ENCODE data around the gene IL16. TPM values are rescaled to one million over a fixed set of nuclear protein-coding genes. Genes with fewer than 3 reads are reported as not detected.
A peak's percentile ranks its signal among the peaks of the same experiment; 100 is the strongest.

Gene IL16
- total RNA-seq, 2 donors from 2014 or later, result 87.1 to 104 TPM

GRCh38 chr15:81303244-81304225, 106.9 kb downstream of the IL16 start:
- no peaks in the 10 kb centered on the region for H3K27me3 Mint-ChIP-seq
- H3K4me3 Mint-ChIP-seq, result peak overlapping the region; percentile 100
- H3K36me3 Mint-ChIP-seq (ENCODE audit: low read depth), result peaks cover 19% of the 10 kb centered on the region
- peak overlapping the region; percentile 83 for H3K27ac Mint-ChIP-seq
- DNase-seq, result no peak
- ATAC-seq, result peak; percentile 71
- peaks cover 56% of the 10 kb centered on the region for H3K4me1 Mint-ChIP-seq
- no peaks in the 10 kb centered on the region for H3K9me3 ChIP-seq (ENCODE audit: control insufficient read depth, low read length, poor library complexity, severe bottlenecking)

- H3K9me3 ChIP-seq (ENCODE audit: control insufficient read depth, low read length, poor library complexity, severe bottlenecking), result no peaks in the 10 kb centered on the region
- Mint-ChIP-seq H3K36me3 (ENCODE audit: low read depth) (peaks cover 19% of the 10 kb centered on the region), H3K27ac (peak overlapping the region; percentile 83), H3K27me3 (no peaks in the 10 kb centered on the region), H3K4me1 (peaks cover 59% of the 10 kb centered on the region), H3K4me3 (peak overlapping the region; percentile 100)
- ATAC-seq (peak; percentile 21), DNase-seq (no peak)
Measured at GRCh38 chr15:81304226-81304625, 107.5 kb downstream of the IL16 start.

GRCh38 chr15:81308260-81308659, 111.6 kb downstream of the IL16 start:
- Mint-ChIP-seq H3K36me3 (ENCODE audit: low read depth) (peaks cover 2% of the 10 kb centered on the region), H3K4me3 (no peak overlapping the region), H3K27me3 (no peaks in the 10 kb centered on the region), H3K27ac (peak overlapping the region; percentile 85), H3K4me1 (peaks cover 60% of the 10 kb centered on the region)
- DNase-seq, result no peak
- no peak for ATAC-seq
- H3K9me3 ChIP-seq (ENCODE audit: control insufficient read depth, low read length, poor library complexity, severe bottlenecking), result no peaks in the 10 kb centered on the region

GRCh38 chr15:81309647-81310450, 113.2 kb downstream of the IL16 start:
- DNase-seq (no peak), ATAC-seq (no peak)
- no peaks in the 10 kb centered on the region for H3K27me3 Mint-ChIP-seq
- H3K4me3 Mint-ChIP-seq, result peak overlapping the region; percentile 6
- H3K4me1 Mint-ChIP-seq, result peaks cover 48% of the 10 kb centered on the region
- H3K36me3 Mint-ChIP-seq (ENCODE audit: low read depth), result no peaks in the 10 kb centered on the region
- peak overlapping the region; percentile 85 for H3K27ac Mint-ChIP-seq
- no peaks in the 10 kb centered on the region for H3K9me3 ChIP-seq (ENCODE audit: control insufficient read depth, low read length, poor library complexity, severe bottlenecking)

GRCh38 chr15:81310480-81310879, 113.8 kb downstream of the IL16 start:
- H3K4me1 Mint-ChIP-seq, result peaks cover 53% of the 10 kb centered on the region
- DNase-seq, result no peak
- no peaks in the 10 kb centered on the region for H3K36me3 Mint-ChIP-seq (ENCODE audit: low read depth)
- no peaks in the 10 kb centered on the region for H3K27me3 Mint-ChIP-seq
- no peak for ATAC-seq
- H3K9me3 ChIP-seq (ENCODE audit: control insufficient read depth, low read length, poor library complexity, severe bottlenecking), result no peaks in the 10 kb centered on the region
- peak overlapping the region; percentile 85 for H3K27ac Mint-ChIP-seq
- no peak overlapping the region for H3K4me3 Mint-ChIP-seq

- no peaks in the 10 kb centered on the region for H3K9me3 ChIP-seq (ENCODE audit: control insufficient read depth, low read length, poor library complexity, severe bottlenecking)
- ATAC-seq, result peak; percentile 66
- H3K4me3 Mint-ChIP-seq, result peak overlapping the region; percentile 19
- DNase-seq, result no peak
- H3K36me3 Mint-ChIP-seq (ENCODE audit: low read depth), result no peaks in the 10 kb centered on the region
- peak overlapping the region; percentile 85 for H3K27ac Mint-ChIP-seq
- peaks cover 51% of the 10 kb centered on the region for H3K4me1 Mint-ChIP-seq
- H3K27me3 Mint-ChIP-seq, result no peaks in the 10 kb centered on the region
Measured at GRCh38 chr15:81311752-81312464, 115.2 kb downstream of the IL16 start.

GRCh38 chr15:81312790-81313543, 116.3 kb downstream of the IL16 start:
- Mint-ChIP-seq H3K4me1 (peaks cover 51% of the 10 kb centered on the region), H3K27ac (peak overlapping the region; percentile 85), H3K27me3 (no peaks in the 10 kb centered on the region), H3K4me3 (no peak overlapping the region), H3K36me3 (ENCODE audit: low read depth) (no peaks in the 10 kb centered on the region)
- no peak for ATAC-seq
- no peaks in the 10 kb centered on the region for H3K9me3 ChIP-seq (ENCODE audit: control insufficient read depth, low read length, poor library complexity, severe bottlenecking)
- DNase-seq, result no peak

- Mint-ChIP-seq H3K4me3 (no peak overlapping the region), H3K4me1 (peaks cover 53% of the 10 kb centered on the region), H3K36me3 (ENCODE audit: low read depth) (peaks cover 2% of the 10 kb centered on the region), H3K27me3 (no peaks in the 10 kb centered on the region), H3K27ac (peak overlapping the region; percentile 85)
- ATAC-seq (no peak), DNase-seq (no peak)
- no peaks in the 10 kb centered on the region for H3K9me3 ChIP-seq (ENCODE audit: control insufficient read depth, low read length, poor library complexity, severe bottlenecking)
Measured at GRCh38 chr15:81313686-81314085, 117.0 kb downstream of the IL16 start.

GRCh38 chr15:81314378-81314777, 117.7 kb downstream of the IL16 start:
- DNase-seq (no peak), ATAC-seq (no peak)
- H3K4me3 Mint-ChIP-seq, result no peak overlapping the region
- H3K27me3 Mint-ChIP-seq, result no peaks in the 10 kb centered on the region
- H3K9me3 ChIP-seq (ENCODE audit: control insufficient read depth, low read length, poor library complexity, severe bottlenecking), result no peaks in the 10 kb centered on the region
- peaks cover 48% of the 10 kb centered on the region for H3K4me1 Mint-ChIP-seq
- H3K36me3 Mint-ChIP-seq (ENCODE audit: low read depth), result peaks cover 4% of the 10 kb centered on the region
- H3K27ac Mint-ChIP-seq, result peak overlapping the region; percentile 74

- DNase-seq, result no peak
- peak; percentile 46 for ATAC-seq
- Mint-ChIP-seq H3K27ac (peak overlapping the region; percentile 88), H3K4me1 (peaks cover 42% of the 10 kb centered on the region), H3K4me3 (no peak overlapping the region), H3K27me3 (no peaks in the 10 kb centered on the region), H3K36me3 (ENCODE audit: low read depth) (peaks cover 4% of the 10 kb centered on the region)
- no peaks in the 10 kb centered on the region for H3K9me3 ChIP-seq (ENCODE audit: control insufficient read depth, low read length, poor library complexity, severe bottlenecking)
Measured at GRCh38 chr15:81315452-81316175, 118.9 kb downstream of the IL16 start.

GRCh38 chr15:81316267-81316666, 119.6 kb downstream of the IL16 start:
- ATAC-seq, result no peak
- DNase-seq, result no peak
- H3K27ac Mint-ChIP-seq, result peak overlapping the region; percentile 88
- H3K4me1 Mint-ChIP-seq, result peaks cover 36% of the 10 kb centered on the region
- no peaks in the 10 kb centered on the region for H3K27me3 Mint-ChIP-seq
- H3K36me3 Mint-ChIP-seq (ENCODE audit: low read depth), result peaks cover 4% of the 10 kb centered on the region
- H3K9me3 ChIP-seq (ENCODE audit: control insufficient read depth, low read length, poor library complexity, severe bottlenecking), result no peaks in the 10 kb centered on the region
- no peak overlapping the region for H3K4me3 Mint-ChIP-seq

- H3K4me1 Mint-ChIP-seq, result peaks cover 29% of the 10 kb centered on the region
Measured at GRCh38 chr15:81317642-81318017, 121.0 kb downstream of the IL16 start.

More at GRCh38 chr15:81317642-81318017, 121.0 kb downstream of the IL16 start:
- Mint-ChIP-seq H3K36me3 (ENCODE audit: low read depth) (peaks cover 4% of the 10 kb centered on the region), H3K27ac (peak overlapping the region; percentile 29), H3K4me3 (no peak overlapping the region), H3K27me3 (no peaks in the 10 kb centered on the region)
- no peaks in the 10 kb centered on the region for H3K9me3 ChIP-seq (ENCODE audit: control insufficient read depth, low read length, poor library complexity, severe bottlenecking)
- ATAC-seq (no peak), DNase-seq (no peak)

Measured in T-helper 17 cell (primary cell).